ENCODE results near the gene MTERF4. TPM values are rescaled to one million over a fixed set of nuclear protein-coding genes. Genes with fewer than 3 reads are reported as not detected.

Gene MTERF4
- total RNA-seq, 1 donor from 2014 or later: 50.2 TPM

GRCh38 chr2:241074901-241075540 is 27.1 kb downstream of the MTERF4 start:
- H3K4me1 ChIP-seq: no peaks in the 10 kb centered on the region
- no peak overlapping the region for H3K27ac ChIP-seq
- H3K4me3 ChIP-seq: no peak overlapping the region
- H3K36me3 ChIP-seq: peaks cover 42 to 57% of the 10 kb centered on the region in 2 donors
- intact Hi-C loops (cut with DNase I): loop anchor here (5.0 kb wide), 1 partner anchor 223 kb away; no protein-coding TSS in a partner anchor
- H3K27me3 ChIP-seq: no peaks in the 10 kb centered on the region
- no peak for DNase-seq (ENCODE audit: low spot score in 2 of 2)
- TF ChIP-seq CTCF (IDR thresholded peaks at IDR 0.05): no peak
- no peaks in the 10 kb centered on the region for H3K9me3 ChIP-seq

GRCh38 chr2:241074065-241074818 is 27.8 kb downstream of the MTERF4 start:
- Histone ChIP-seq H3K27ac (no peak overlapping the region), H3K36me3 (peaks cover 46 to 65% of the 10 kb centered on the region in 2 donors), H3K4me1 (no peaks in the 10 kb centered on the region), H3K4me3 (no peak overlapping the region), H3K27me3 (no peaks in the 10 kb centered on the region), H3K9me3 (no peaks in the 10 kb centered on the region)
- no peak for TF ChIP-seq CTCF (IDR thresholded peaks at IDR 0.05)
- intact Hi-C loops (cut with DNase I): no loop called here
- no peak for DNase-seq (ENCODE audit: low spot score in 2 of 2)

GRCh38 chr2:241073166-241074064 is 28.7 kb downstream of the MTERF4 start:
- Histone ChIP-seq H3K27ac (no peak overlapping the region), H3K36me3 (peaks cover 53 to 73% of the 10 kb centered on the region in 2 donors), H3K4me3 (no peak overlapping the region), H3K4me1 (no peaks in the 10 kb centered on the region), H3K9me3 (no peaks in the 10 kb centered on the region), H3K27me3 (no peaks in the 10 kb centered on the region)
- no peak for TF ChIP-seq CTCF (IDR thresholded peaks at IDR 0.05)
- intact Hi-C loops (cut with DNase I): no loop called here
- no peak for DNase-seq (ENCODE audit: low spot score in 2 of 2)

GRCh38 chr2:241072553-241073165 is 29.4 kb downstream of the MTERF4 start:
- H3K36me3 ChIP-seq: peaks cover 53 to 80% of the 10 kb centered on the region in 2 donors
- intact Hi-C loops (cut with DNase I): no loop called here
- DNase-seq (ENCODE audit: low spot score in 2 of 2): no peak

More at GRCh38 chr2:241072553-241073165, 29.4 kb downstream of the MTERF4 start:
- Histone ChIP-seq H3K9me3 (no peaks in the 10 kb centered on the region), H3K4me1 (no peaks in the 10 kb centered on the region), H3K27ac (no peak overlapping the region), H3K27me3 (no peaks in the 10 kb centered on the region), H3K4me3 (no peak overlapping the region)
- no peak for TF ChIP-seq CTCF (IDR thresholded peaks at IDR 0.05)
